Activated T-cell treated with anti-CD3 and anti-CD28 coated beads for 1 hour (primary cell): ENCODE measurements around the gene C12orf54.
"Not testable (repeated sequence)": the region's sequence is repeated elsewhere in the genome, so short reads cannot be mapped to it uniquely, and the experiment has no call there.

Experiments used
- DNase-seq: peaks from one replicate; pipeline ENCODE4 v3.0.0-alpha.2; 2020; ENCODE audit warnings: low read depth

The C12orf54 gene

GRCh38 chr12:48482198-48482597, at the start of gene C12orf54:
Gene C12orf54 (plus strand): TSS chr12:48482498. CDS start chr12:48483297, 799 bp downstream.
- no peak for DNase-seq

GRCh38 chr12:48434016-48434415, 48.3 kb upstream of the C12orf54 start:
- not testable (repeated sequence) for DNase-seq

- DNase-seq, result no peak
These were observed 41.2 kb upstream of the C12orf54 start for GRCh38 chr12:48441069-48441468.

- no peak for DNase-seq
These were observed 40.0 kb upstream of the C12orf54 start for GRCh38 chr12:48442179-48442847.

- no peak for DNase-seq
These were observed 36.8 kb upstream of the C12orf54 start for GRCh38 chr12:48445538-48445937.

- DNase-seq, result no peak
These were observed 36.0 kb upstream of the C12orf54 start for GRCh38 chr12:48446161-48446776.

GRCh38 chr12:48447755-48448154, 34.5 kb upstream of the C12orf54 start:
- no peak for DNase-seq

- no peak for DNase-seq
These were observed 30.9 kb upstream of the C12orf54 start for GRCh38 chr12:48451372-48451771.

- DNase-seq, result not testable (repeated sequence)
These were observed 29.3 kb upstream of the C12orf54 start for GRCh38 chr12:48452961-48453360.

GRCh38 chr12:48454667-48455066, 27.6 kb upstream of the C12orf54 start:
- DNase-seq, result no peak

- DNase-seq, result no peak
These were observed 27.2 kb upstream of the C12orf54 start for GRCh38 chr12:48455116-48455515.

- DNase-seq, result no peak
These were observed 23.0 kb upstream of the C12orf54 start for GRCh38 chr12:48459259-48459658.

- DNase-seq, result not testable (repeated sequence)
These were observed 13.3 kb upstream of the C12orf54 start for GRCh38 chr12:48469027-48469426.

GRCh38 chr12:48472259-48472658, 10.0 kb upstream of the C12orf54 start, which contains the start of gene ANP32D:
Gene ANP32D (plus strand): TSS chr12:48472559. CDS start chr12:48472665, 106 bp downstream.
- DNase-seq, result no peak

- DNase-seq, result no peak
These were observed 9.2 kb upstream of the C12orf54 start for GRCh38 chr12:48473061-48473460.

- not testable (repeated sequence) for DNase-seq
These were observed 7.8 kb upstream of the C12orf54 start for GRCh38 chr12:48474497-48474896.

- DNase-seq, result no peak
These were observed 632 bp downstream of the C12orf54 start for GRCh38 chr12:48482930-48483329.

GRCh38 chr12:48486261-48486660, 4.0 kb downstream of the C12orf54 start:
- no peak for DNase-seq

- no peak for DNase-seq
These were observed 4.4 kb downstream of the C12orf54 start for GRCh38 chr12:48486679-48487078.

GRCh38 chr12:48489012-48489411, 6.7 kb downstream of the C12orf54 start:
- DNase-seq, result no peak

- DNase-seq, result not testable (repeated sequence)
These were observed 7.2 kb downstream of the C12orf54 start for GRCh38 chr12:48489456-48489855.

- not testable (repeated sequence) for DNase-seq
These were observed 18.0 kb downstream of the C12orf54 start for GRCh38 chr12:48500281-48500680.

GRCh38 chr12:48506836-48507235, 24.5 kb downstream of the C12orf54 start:
- DNase-seq, result not testable (repeated sequence)

GRCh38 chr12:48508987-48509386, 26.7 kb downstream of the C12orf54 start:
- DNase-seq, result no peak
